Type B pancreatic cell (in vitro differentiated cells): ENCODE results near the gene XYLT2. TPM values are rescaled to one million over a fixed set of nuclear protein-coding genes. Genes with fewer than 3 reads are reported as not detected.
A peak's percentile ranks its signal among the peaks of the same experiment; 100 is the strongest.

ENCODE experiments used
- DNase-seq: peaks from one replicate; pipeline ENCODE4 v3.0.0; 2021; ENCODE audit warnings: mixed read lengths; ENCODE audit not compliant: unreplicated experiment; ENCODE audit errors: extremely low spot score
- H3K27ac Mint-ChIP-seq: 2 replicates; pipeline ENCODE4 v1.8.0; 2021; ENCODE audit warnings: mild to moderate bottlenecking, mixed read lengths
- H3K27me3 Mint-ChIP-seq: 2 replicates; pipeline ENCODE4 v1.8.0; 2021; ENCODE audit warnings: mixed read lengths
- H3K36me3 Mint-ChIP-seq: 2 replicates; pipeline ENCODE4 v1.8.0; 2021; ENCODE audit warnings: mixed read lengths
- H3K4me1 Mint-ChIP-seq: one replicate; pipeline ENCODE4 v1.8.0; 2021; ENCODE audit warnings: mixed read lengths; ENCODE audit not compliant: unreplicated experiment
- H3K4me3 Mint-ChIP-seq: 2 replicates; pipeline ENCODE4 v1.8.0; 2021; ENCODE audit warnings: mild to moderate bottlenecking, mixed read lengths
- H3K9me3 Mint-ChIP-seq: 2 replicates; pipeline ENCODE4 v1.8.0; 2021; ENCODE audit warnings: mixed read lengths
- total RNA-seq: library from RNA; stranded (reverse); gene quantifications from 2 replicates; pipeline ENCODE4 v1.2.1, GENCODE V29; 2021; ENCODE audit warnings: low replicate concordance
- TF ChIP-seq, protein P1 (sequence below): fragments of 200-600 bp; sonication (generic); conservative IDR thresholded peaks from 2 replicates; pipeline ENCODE4 v1.5.0; 2021; ENCODE audit warnings: antibody characterized with exemption, mild to moderate bottlenecking

XYLT2 gene
- total RNA-seq, 1 donor from 2014 or later = 38.8 TPM

- H3K9me3 Mint-ChIP-seq = no peaks in the 10 kb centered on the region
- no peaks in the 10 kb centered on the region for H3K27me3 Mint-ChIP-seq
- TF ChIP-seq, protein P1, sequence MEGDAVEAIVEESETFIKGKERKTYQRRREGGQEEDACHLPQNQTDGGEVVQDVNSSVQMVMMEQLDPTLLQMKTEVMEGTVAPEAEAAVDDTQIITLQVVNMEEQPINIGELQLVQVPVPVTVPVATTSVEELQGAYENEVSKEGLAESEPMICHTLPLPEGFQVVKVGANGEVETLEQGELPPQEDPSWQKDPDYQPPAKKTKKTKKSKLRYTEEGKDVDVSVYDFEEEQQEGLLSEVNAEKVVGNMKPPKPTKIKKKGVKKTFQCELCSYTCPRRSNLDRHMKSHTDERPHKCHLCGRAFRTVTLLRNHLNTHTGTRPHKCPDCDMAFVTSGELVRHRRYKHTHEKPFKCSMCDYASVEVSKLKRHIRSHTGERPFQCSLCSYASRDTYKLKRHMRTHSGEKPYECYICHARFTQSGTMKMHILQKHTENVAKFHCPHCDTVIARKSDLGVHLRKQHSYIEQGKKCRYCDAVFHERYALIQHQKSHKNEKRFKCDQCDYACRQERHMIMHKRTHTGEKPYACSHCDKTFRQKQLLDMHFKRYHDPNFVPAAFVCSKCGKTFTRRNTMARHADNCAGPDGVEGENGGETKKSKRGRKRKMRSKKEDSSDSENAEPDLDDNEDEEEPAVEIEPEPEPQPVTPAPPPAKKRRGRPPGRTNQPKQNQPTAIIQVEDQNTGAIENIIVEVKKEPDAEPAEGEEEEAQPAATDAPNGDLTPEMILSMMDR = no peak
- H3K27ac Mint-ChIP-seq = no peak overlapping the region
- DNase-seq = no peak
- H3K36me3 Mint-ChIP-seq = peaks cover 27% of the 10 kb centered on the region
- no peaks in the 10 kb centered on the region for H3K4me1 Mint-ChIP-seq
- no peak overlapping the region for H3K4me3 Mint-ChIP-seq
Measured at GRCh38 chr17:50386510-50386909, 40.6 kb downstream of the XYLT2 start.

GRCh38 chr17:50388728-50389127 is 42.8 kb downstream of the XYLT2 start:
- no peak overlapping the region for H3K27ac Mint-ChIP-seq
- H3K9me3 Mint-ChIP-seq = no peaks in the 10 kb centered on the region
- no peak overlapping the region for H3K4me3 Mint-ChIP-seq
- H3K27me3 Mint-ChIP-seq = no peaks in the 10 kb centered on the region
- DNase-seq = no peak
- H3K36me3 Mint-ChIP-seq = peaks cover 27% of the 10 kb centered on the region
- no peaks in the 10 kb centered on the region for H3K4me1 Mint-ChIP-seq
- TF ChIP-seq, protein P1 = no peak

- no peaks in the 10 kb centered on the region for H3K4me1 Mint-ChIP-seq
- peaks cover 31% of the 10 kb centered on the region for H3K36me3 Mint-ChIP-seq
- H3K27ac Mint-ChIP-seq = no peak overlapping the region
- TF ChIP-seq, protein P1 = no peak
- H3K4me3 Mint-ChIP-seq = no peak overlapping the region
- no peak for DNase-seq
- H3K27me3 Mint-ChIP-seq = no peaks in the 10 kb centered on the region
- no peaks in the 10 kb centered on the region for H3K9me3 Mint-ChIP-seq
Measured at GRCh38 chr17:50389534-50389933, 43.6 kb downstream of the XYLT2 start.

DNA sequence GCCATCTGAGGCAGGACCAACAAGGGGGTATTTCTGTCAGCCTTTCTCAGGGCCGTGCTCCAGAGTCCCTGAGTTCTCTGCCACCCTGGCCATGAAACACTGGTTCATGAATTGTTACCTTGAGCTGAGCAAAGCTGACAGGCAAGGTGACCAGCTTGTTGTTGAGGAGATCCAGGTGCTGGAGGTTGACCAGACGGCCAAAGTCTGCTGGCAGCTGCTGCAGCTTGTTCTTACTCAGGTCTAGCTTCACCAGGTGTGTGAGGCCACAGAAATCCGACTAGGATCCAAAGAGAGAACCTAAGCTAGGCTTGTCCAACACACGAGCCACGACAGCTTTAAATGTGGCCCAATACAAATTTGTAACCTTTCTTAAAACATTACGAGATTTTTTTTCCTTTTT is 46.7 kb downstream of the XYLT2 start:
- Mint-ChIP-seq H3K4me3 (no peak overlapping the region), H3K36me3 (peaks cover 31% of the 10 kb centered on the region), H3K27me3 (no peaks in the 10 kb centered on the region), H3K4me1 (peaks cover 17% of the 10 kb centered on the region), H3K27ac (no peak overlapping the region), H3K9me3 (no peaks in the 10 kb centered on the region)
- TF ChIP-seq, protein P1 = no peak
- DNase-seq = no peak

- Mint-ChIP-seq H3K27me3 (no peaks in the 10 kb centered on the region), H3K36me3 (peaks cover 24% of the 10 kb centered on the region), H3K4me3 (no peak overlapping the region), H3K27ac (no peak overlapping the region), H3K9me3 (no peaks in the 10 kb centered on the region), H3K4me1 (peaks cover 20% of the 10 kb centered on the region)
- no peak for DNase-seq
- TF ChIP-seq, protein P1 = no peak
Measured at GRCh38 chr17:50393700-50394099, 47.8 kb downstream of the XYLT2 start.

DNA sequence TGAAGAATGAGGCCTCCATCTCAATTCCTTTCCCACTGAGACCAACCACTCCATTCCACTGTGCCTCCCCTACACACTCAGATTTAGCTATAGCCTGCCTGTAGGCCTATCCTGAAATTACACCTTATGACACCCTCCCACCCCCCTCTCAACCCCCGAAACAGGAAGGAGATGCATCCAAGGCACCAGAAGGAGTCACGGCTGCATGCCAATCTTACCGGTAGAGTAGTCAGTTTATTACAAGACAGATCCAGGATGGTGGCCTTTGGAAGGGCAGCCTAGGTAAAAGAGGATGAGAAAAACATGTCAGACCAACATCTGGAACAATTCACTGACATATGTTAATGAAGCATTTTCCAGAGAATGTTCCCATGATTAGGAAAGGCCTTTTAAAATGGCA is 48.8 kb downstream of the XYLT2 start:
- Mint-ChIP-seq H3K27me3 (no peaks in the 10 kb centered on the region), H3K9me3 (no peaks in the 10 kb centered on the region), H3K4me3 (peak overlapping the region; percentile 74), H3K36me3 (peaks cover 24% of the 10 kb centered on the region), H3K4me1 (peaks cover 20% of the 10 kb centered on the region), H3K27ac (peak overlapping the region; percentile 70)
- no peak for DNase-seq
- TF ChIP-seq, protein P1 = no peak
